Suprapubic skin (tissue), 3 donors: ENCODE measurements around the gene ACBD5.

Experiments
- POLR2A ChIP-seq, 2 donors: fragments of 450-650 bp; IDR thresholded peaks; one replicate each; pipeline ENCODE4 v1.6.1; 2017; ENCODE audit warnings: antibody characterized with exemption in 2 of 2, mild to moderate bottlenecking in 2 of 2, moderate library complexity in 2 of 2
- TF ChIP-seq, protein P1 (sequence below), 2 donors: fragments of 200-600 bp in 1 of 2; fragments of 450-650 bp in 1 of 2; sonication (generic) in 1 of 2; IDR thresholded peaks; one replicate each; pipeline ENCODE4 v1.5.1; 2016 to 2019; ENCODE audit warnings: antibody characterized with exemption in 2 of 2, mild to moderate bottlenecking in 1 of 2, moderate library complexity in 1 of 2

DNA sequence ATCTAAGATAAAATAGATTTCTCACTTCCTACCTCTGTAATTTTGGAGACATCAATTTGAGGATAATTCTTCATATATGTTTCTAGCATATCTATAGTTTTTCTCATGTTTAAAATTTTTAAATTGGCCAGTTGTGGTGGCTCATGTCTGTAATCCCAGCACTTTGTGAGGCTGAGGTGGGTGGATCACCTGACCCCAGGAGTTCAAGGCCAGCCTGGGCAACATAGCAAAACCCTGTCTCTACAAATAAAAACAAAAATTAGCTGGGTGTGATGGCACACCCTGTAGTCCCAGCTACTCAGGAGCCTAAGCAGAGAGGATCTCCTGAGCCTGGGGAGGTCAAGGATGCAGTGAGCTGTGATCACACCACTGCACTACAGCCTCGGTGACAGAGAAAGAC is 4.9 kb downstream of the ACBD5 start:
- TF ChIP-seq, protein P1, sequence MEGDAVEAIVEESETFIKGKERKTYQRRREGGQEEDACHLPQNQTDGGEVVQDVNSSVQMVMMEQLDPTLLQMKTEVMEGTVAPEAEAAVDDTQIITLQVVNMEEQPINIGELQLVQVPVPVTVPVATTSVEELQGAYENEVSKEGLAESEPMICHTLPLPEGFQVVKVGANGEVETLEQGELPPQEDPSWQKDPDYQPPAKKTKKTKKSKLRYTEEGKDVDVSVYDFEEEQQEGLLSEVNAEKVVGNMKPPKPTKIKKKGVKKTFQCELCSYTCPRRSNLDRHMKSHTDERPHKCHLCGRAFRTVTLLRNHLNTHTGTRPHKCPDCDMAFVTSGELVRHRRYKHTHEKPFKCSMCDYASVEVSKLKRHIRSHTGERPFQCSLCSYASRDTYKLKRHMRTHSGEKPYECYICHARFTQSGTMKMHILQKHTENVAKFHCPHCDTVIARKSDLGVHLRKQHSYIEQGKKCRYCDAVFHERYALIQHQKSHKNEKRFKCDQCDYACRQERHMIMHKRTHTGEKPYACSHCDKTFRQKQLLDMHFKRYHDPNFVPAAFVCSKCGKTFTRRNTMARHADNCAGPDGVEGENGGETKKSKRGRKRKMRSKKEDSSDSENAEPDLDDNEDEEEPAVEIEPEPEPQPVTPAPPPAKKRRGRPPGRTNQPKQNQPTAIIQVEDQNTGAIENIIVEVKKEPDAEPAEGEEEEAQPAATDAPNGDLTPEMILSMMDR (IDR thresholded peaks at IDR 0.05), result no peak
- no peak for TF ChIP-seq POLR2A (IDR thresholded peaks at IDR 0.05)
